ENCODE data around the gene PRRT2.
"Not testable (repeated sequence)": the region's sequence is repeated elsewhere in the genome, so short reads cannot be mapped to it uniquely, and the experiment has no call there.

PRRT2 gene

GRCh38 chr16:29824589-29825144 lies 12.7 kb downstream of the PRRT2 start:
- TF ChIP-seq CTCF (IDR thresholded peaks at IDR 0.05; ENCODE audit: low read depth, low read length) = no peak
- DNase-seq (ENCODE audit: extremely low read depth, low read depth) = no peak

- TF ChIP-seq CTCF (IDR thresholded peaks at IDR 0.05; ENCODE audit: low read depth, low read length) = no peak
- no peak for DNase-seq (ENCODE audit: extremely low read depth, low read depth)
These were observed 13.4 kb downstream of the PRRT2 start for GRCh38 chr16:29825145-29826044.

GRCh38 chr16:29826342-29826695 lies 14.3 kb downstream of the PRRT2 start:
- DNase-seq (ENCODE audit: extremely low read depth, low read depth) = no peak
- no peak for TF ChIP-seq CTCF (IDR thresholded peaks at IDR 0.05; ENCODE audit: low read depth, low read length)

GRCh38 chr16:29830774-29831173 lies 18.8 kb downstream of the PRRT2 start:
- DNase-seq (ENCODE audit: extremely low read depth, low read depth) = no peak
- no peak for TF ChIP-seq CTCF (IDR thresholded peaks at IDR 0.05; ENCODE audit: low read depth, low read length)

GRCh38 chr16:29831490-29831889 lies 19.5 kb downstream of the PRRT2 start:
- DNase-seq (ENCODE audit: extremely low read depth, low read depth) = no peak
- TF ChIP-seq CTCF (IDR thresholded peaks at IDR 0.05; ENCODE audit: low read depth, low read length) = no peak

- not testable (repeated sequence) for DNase-seq (ENCODE audit: extremely low read depth, low read depth)
These were observed 21.2 kb downstream of the PRRT2 start for GRCh38 chr16:29833219-29833618.

GRCh38 chr16:29834079-29834478 lies 22.1 kb downstream of the PRRT2 start:
- DNase-seq (ENCODE audit: extremely low read depth, low read depth) = no peak
- no peak for TF ChIP-seq CTCF (IDR thresholded peaks at IDR 0.05; ENCODE audit: low read depth, low read length)

All from AG09319 (cell line).